Endothelial cell of umbilical vein (primary cell): ENCODE data around the gene BAMBI. TPM values are rescaled to one million over a fixed set of nuclear protein-coding genes. Genes with fewer than 3 reads are reported as not detected.

Experiments
- BruUV-seq: library from RNA; stranded (reverse); fragments of 400-500 nt; replicated peaks from 2 replicates; lab custom pipeline; 2021; lab: Mats Ljungman, UMichigan
- CTCF ChIA-PET: fragments of 300-600, 350-600 bp; sonication (Branson Sonifier 250); formaldehyde crosslinking; loops from one replicate; lab custom pipeline; 2021; ENCODE audit warnings: antibody characterized with exemption, inconsistent platforms; lab: Charles Lee
- POLR2A ChIA-PET: fragments of 300-600, 350-600 bp; sonication (Branson Sonifier 250); formaldehyde crosslinking; loops from one replicate; lab custom pipeline; 2021; ENCODE audit warnings: antibody characterized with exemption, inconsistent platforms; lab: Charles Lee
- DNase-seq: peaks from one replicate; pipeline ENCODE4 v3.0.0-alpha.2; 2011; ENCODE audit warnings: low read depth, low spot score
- FAIRE-seq: peaks from 2 replicates; lab custom pipeline; 2011; peaks lifted over from hg19 to GRCh38; lab: Jason Lieb, UNC
- H2AFZ ChIP-seq: 2 replicates; pipeline ENCODE4 v1.6.0; 2012; ENCODE audit warnings: low read depth, low read length, control low read depth, inconsistent platforms
- H3K27ac ChIP-seq: 2 replicates; pipeline ENCODE4 v1.5.1; 2011; ENCODE audit warnings: low read depth, mild to moderate bottlenecking, control low read depth, low read length, moderate library complexity; ENCODE audit not compliant: insufficient read depth
- H3K27me3 ChIP-seq, 2 experiments: 2 replicates each; pipeline versions ENCODE4 v1.6.0 to v1.6.1; 2011; ENCODE audit warnings: low read length in 2 of 2, mixed read lengths in 1 of 2; ENCODE audit not compliant: control insufficient read depth in 2 of 2, insufficient read depth in 2 of 2
- H3K36me3 ChIP-seq, 2 experiments: 2 replicates in 1 of 2; 3 replicates in 1 of 2; pipeline ENCODE4 v1.5.1; 2011; ENCODE audit warnings: low read length in 2 of 2, mild to moderate bottlenecking in 1 of 2, moderate library complexity in 1 of 2; ENCODE audit not compliant: control insufficient read depth in 2 of 2, insufficient read depth in 2 of 2; ENCODE audit errors: extremely low read depth in 1 of 2
- H3K4me1 ChIP-seq: 3 replicates; pipeline ENCODE4 v1.5.1; 2011; ENCODE audit warnings: mild to moderate bottlenecking, low read length; ENCODE audit not compliant: control insufficient read depth, insufficient read depth; ENCODE audit errors: extremely low read depth
- H3K4me2 ChIP-seq: 2 replicates; pipeline ENCODE4 v1.6.1; 2011; ENCODE audit warnings: low read length, control low read depth, mixed read lengths; ENCODE audit not compliant: insufficient read depth
- H3K4me3 ChIP-seq, 3 experiments: fragments of 200-600 bp in 1 of 3; sonication (generic), shearing (Covaris generic) in 1 of 3; replicated peaks in 1 of 3; 2 replicates each; pipeline ENCODE4 v1.5.1; 2011 to 2016; ENCODE audit warnings: control low read depth in 3 of 3, low read length in 3 of 3, mild to moderate bottlenecking in 2 of 3, inconsistent platforms in 1 of 3, low read depth in 1 of 3, moderate library complexity in 1 of 3; ENCODE audit not compliant: insufficient read depth in 1 of 3
- H3K79me2 ChIP-seq: 2 replicates; pipeline ENCODE4 v1.6.0; 2012; ENCODE audit warnings: low read length, inconsistent platforms; ENCODE audit not compliant: control insufficient read depth, insufficient read depth
- H3K9ac ChIP-seq: replicated peaks from 2 replicates; pipeline ENCODE3; 2011; ENCODE audit warnings: low read length, control low read depth; ENCODE audit not compliant: insufficient read depth; ENCODE audit errors: extremely low read depth
- H3K9me1 ChIP-seq: replicated peaks from 3 replicates; pipeline ENCODE4 v1.6.0; 2011; ENCODE audit warnings: mild to moderate bottlenecking, low read length; ENCODE audit not compliant: control insufficient read depth, insufficient read depth; ENCODE audit errors: extremely low read depth
- H3K9me3 ChIP-seq: replicated peaks from 2 replicates; pipeline ENCODE4 v1.5.1; 2012; ENCODE audit warnings: low read length, inconsistent platforms; ENCODE audit not compliant: control insufficient read depth, insufficient read depth
- H4K20me1 ChIP-seq: replicated peaks from 2 replicates; pipeline ENCODE3; 2011; ENCODE audit warnings: mild to moderate bottlenecking, low read length; ENCODE audit not compliant: control insufficient read depth, insufficient read depth; ENCODE audit errors: extremely low read depth
- EZH2 ChIP-seq: IDR thresholded peaks from 2 replicates; pipeline ENCODE4 v1.6.1; 2012; ENCODE audit warnings: borderline replicate concordance, low read depth, mild to moderate bottlenecking, moderate library complexity, low read length, inconsistent platforms; ENCODE audit not compliant: severe bottlenecking
- FOS ChIP-seq: IDR thresholded peaks from 2 replicates; pipeline ENCODE4 v1.6.1; 2011; ENCODE audit warnings: mild to moderate bottlenecking, low read length, moderate library complexity, borderline replicate concordance; ENCODE audit not compliant: insufficient read depth
- GATA2 ChIP-seq: IDR thresholded peaks from 2 replicates; pipeline ENCODE4 v1.7.0; 2011; ENCODE audit warnings: low read depth, mild to moderate bottlenecking, moderate library complexity, mixed read lengths, low read length; ENCODE audit not compliant: insufficient read length, insufficient read depth
- JUN ChIP-seq: IDR thresholded peaks from 2 replicates; pipeline ENCODE4 v1.6.1; 2011; ENCODE audit warnings: borderline replicate concordance, low read depth; ENCODE audit not compliant: insufficient read length, insufficient read depth
- MYC ChIP-seq: IDR thresholded peaks from one replicate; pipeline ENCODE4 v1.6.1; 2011; ENCODE audit warnings: mild to moderate bottlenecking, low read depth, low read length
- POLR2A ChIP-seq: IDR thresholded peaks from 2 replicates; pipeline ENCODE4 v1.6.1; 2012; ENCODE audit warnings: low read depth, mild to moderate bottlenecking, control low read depth, low read length
- dilution Hi-C: fragments of 300-500 bp; cut with MboI; formaldehyde crosslinking; loops from one replicate; pipeline ENCODE4 v1.15.0; 2019; ENCODE audit warnings: low sequenced_read_pairs; ENCODE audit not compliant: extremely low pct_ligation_motif_present
- intact Hi-C: fragments of 100-400 bp; cut with micrococcal nuclease; formaldehyde crosslinking; loops from one replicate; pipeline ENCODE4 v1.10.0; 2022
- polyA plus RNA-seq, 4 experiments: library from polyadenylated mRNA; depleted of rRNA in 3 of 4; stranded (reverse) in 3 of 4; unstranded in 1 of 4; fragments of >200 nt; gene quantifications; 2 replicates each; pipeline versions ENCODE4 v1.2.1 to v1.2.3, GENCODE V29; 2011 to 2012; ENCODE audit warnings: missing spikeins in 1 of 4
- total RNA-seq: library from RNA; stranded (reverse); gene quantifications from 2 replicates; pipeline ENCODE4 v1.2.3, GENCODE V29; 2021
- TF ChIP-seq, protein P1 (sequence below): IDR thresholded peaks from 2 replicates; pipeline ENCODE4 v1.6.1; 2011; ENCODE audit not compliant: insufficient read depth, insufficient read length
- TF ChIP-seq, protein P2 (sequence below), 2 donors: IDR thresholded peaks; 1 replicate in 1 of 2; 2 replicates in 1 of 2; pipeline ENCODE4 v1.5.1; 2011; ENCODE audit warnings: low read length in 2 of 2, mild to moderate bottlenecking in 2 of 2, moderate library complexity in 2 of 2, control low read depth in 1 of 2, inconsistent platforms in 1 of 2, low read depth in 1 of 2; ENCODE audit not compliant: insufficient read depth in 1 of 2; ENCODE audit errors: extremely low read depth in 1 of 2

The BAMBI gene
- total and polyA plus RNA-seq, 2 donors (not counting 3 experiments of a cell fraction or from before 2014, with no cell fraction given): 3.2 to 4.3 TPM

GRCh38 chr10:28681928-28682750, 4.8 kb downstream of the BAMBI start:
- H3K4me1 ChIP-seq: peaks cover 25% of the 10 kb centered on the region
- intact Hi-C loops: no loop called here
- no peaks in the 10 kb centered on the region for H3K36me3 ChIP-seq
- no peaks in the 10 kb centered on the region for H3K9me3 ChIP-seq
- no peak overlapping the region for H2AFZ ChIP-seq
- H3K4me2 ChIP-seq: no peak overlapping the region
- H4K20me1 ChIP-seq: no peaks in the 10 kb centered on the region
- no peaks in the 10 kb centered on the region for H3K27me3 ChIP-seq
- FAIRE-seq (no peak), DNase-seq (no peak)
- no TSS peak for BruUV-seq
- H3K9ac ChIP-seq: no peak overlapping the region
- TF ChIP-seq, protein P1, sequence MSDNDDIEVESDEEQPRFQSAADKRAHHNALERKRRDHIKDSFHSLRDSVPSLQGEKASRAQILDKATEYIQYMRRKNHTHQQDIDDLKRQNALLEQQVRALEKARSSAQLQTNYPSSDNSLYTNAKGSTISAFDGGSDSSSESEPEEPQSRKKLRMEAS: no peak
- TF ChIP-seq GATA2 (no peak), MYC (no peak), EZH2 (no peak), JUN (no peak), POLR2A (no peak), FOS (no peak)
- TF ChIP-seq, protein P2, sequence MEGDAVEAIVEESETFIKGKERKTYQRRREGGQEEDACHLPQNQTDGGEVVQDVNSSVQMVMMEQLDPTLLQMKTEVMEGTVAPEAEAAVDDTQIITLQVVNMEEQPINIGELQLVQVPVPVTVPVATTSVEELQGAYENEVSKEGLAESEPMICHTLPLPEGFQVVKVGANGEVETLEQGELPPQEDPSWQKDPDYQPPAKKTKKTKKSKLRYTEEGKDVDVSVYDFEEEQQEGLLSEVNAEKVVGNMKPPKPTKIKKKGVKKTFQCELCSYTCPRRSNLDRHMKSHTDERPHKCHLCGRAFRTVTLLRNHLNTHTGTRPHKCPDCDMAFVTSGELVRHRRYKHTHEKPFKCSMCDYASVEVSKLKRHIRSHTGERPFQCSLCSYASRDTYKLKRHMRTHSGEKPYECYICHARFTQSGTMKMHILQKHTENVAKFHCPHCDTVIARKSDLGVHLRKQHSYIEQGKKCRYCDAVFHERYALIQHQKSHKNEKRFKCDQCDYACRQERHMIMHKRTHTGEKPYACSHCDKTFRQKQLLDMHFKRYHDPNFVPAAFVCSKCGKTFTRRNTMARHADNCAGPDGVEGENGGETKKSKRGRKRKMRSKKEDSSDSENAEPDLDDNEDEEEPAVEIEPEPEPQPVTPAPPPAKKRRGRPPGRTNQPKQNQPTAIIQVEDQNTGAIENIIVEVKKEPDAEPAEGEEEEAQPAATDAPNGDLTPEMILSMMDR (IDR thresholded peaks at IDR 0.05; ENCODE audit: extremely low read depth in 1 of 2, insufficient read depth in 1 of 2, low read depth in 1 of 2, low read length in 2 of 2): no peak
- no peaks in the 10 kb centered on the region for H3K79me2 ChIP-seq
- no peak overlapping the region for H3K4me3 ChIP-seq
- POLR2A ChIA-PET: no interaction called here
- H3K27ac ChIP-seq: no peak overlapping the region
- CTCF ChIA-PET: interaction anchor here (0.5 to 10.3 kb wide), 5 partner anchors 12 to 311 kb away, joined by 3 to 94 read pairs (median 5); no protein-coding TSS in a partner anchor
- no peaks in the 10 kb centered on the region for H3K9me1 ChIP-seq
- dilution Hi-C loops: no loop called here
